HG02642 (cell line): Measurements from ENCODE around the gene ADPGK.

Source experiments
- ATAC-seq: cut with Tn5 transposase; IDR thresholded peaks from one replicate; pipeline ENCODE4 v1.9.1; 2021; ENCODE audit warnings: mild to moderate bottlenecking; ENCODE audit not compliant: unreplicated experiment, poor library complexity

ADPGK gene

GRCh38 chr15:72792431-72792830, 8.9 kb upstream of the ADPGK start:
- no peak for ATAC-seq

- no peak for ATAC-seq
Measured at GRCh38 chr15:72790302-72790910, 6.8 kb upstream of the ADPGK start.

- ATAC-seq: no peak
Measured at GRCh38 chr15:72787526-72787925, 4.0 kb upstream of the ADPGK start.

GRCh38 chr15:72786676-72787345, 3.3 kb upstream of the ADPGK start:
- ATAC-seq: no peak

- no peak for ATAC-seq
Measured at GRCh38 chr15:72786242-72786641, 2.7 kb upstream of the ADPGK start.

- ATAC-seq: no peak
Measured at GRCh38 chr15:72785841-72786240, 2.3 kb upstream of the ADPGK start.

GRCh38 chr15:72785432-72785831, 1.9 kb upstream of the ADPGK start:
- ATAC-seq: no peak

- no peak for ATAC-seq
Measured at GRCh38 chr15:72784456-72784876, 908 bp upstream of the ADPGK start.

GRCh38 chr15:72783004-72783639, 436 bp downstream of the ADPGK start:
- peak; percentile 44 for ATAC-seq

- no peak for ATAC-seq
Measured at GRCh38 chr15:72782274-72783003, 1.1 kb downstream of the ADPGK start.

GRCh38 chr15:72781631-72782030, 1.9 kb downstream of the ADPGK start:
- no peak for ATAC-seq

GRCh38 chr15:72778796-72779195, 4.8 kb downstream of the ADPGK start:
- ATAC-seq: no peak

GRCh38 chr15:72774696-72775383, 8.7 kb downstream of the ADPGK start:
- ATAC-seq: no peak

- no peak for ATAC-seq
Measured at GRCh38 chr15:72771329-72771725, 12.2 kb downstream of the ADPGK start.

GRCh38 chr15:72770673-72771328, 12.8 kb downstream of the ADPGK start:
- no peak for ATAC-seq

GRCh38 chr15:72766780-72767179, 16.8 kb downstream of the ADPGK start:
- no peak for ATAC-seq

- no peak for ATAC-seq
Measured at GRCh38 chr15:72766025-72766424, 17.5 kb downstream of the ADPGK start.

- no peak for ATAC-seq
Measured at GRCh38 chr15:72764656-72765055, 18.9 kb downstream of the ADPGK start.

- no peak for ATAC-seq
Measured at GRCh38 chr15:72760590-72761260, 22.8 kb downstream of the ADPGK start.
